WTC11 (cell line): ENCODE measurements around the gene CAMK2B. TPM values are rescaled to one million over a fixed set of nuclear protein-coding genes. Genes with fewer than 3 reads are reported as not detected.

Source experiments
- ATAC-seq: fragments of 200-7000 bp; cut with Tn5 transposase; 2 replicates; pipeline ENCODE4 v1.10.0; 2021; ENCODE audit warnings: mild to moderate bottlenecking, moderate library complexity
- CTCF ChIA-PET: fragments of 300-600 bp; sonication (Branson Sonifier 250); formaldehyde crosslinking; loops from one replicate; lab custom pipeline; 2021; ENCODE audit warnings: antibody characterized with exemption; lab: Charles Lee
- POLR2A ChIA-PET: fragments of 350-600 bp; sonication (Branson Sonifier 250); formaldehyde crosslinking; loops from one replicate; lab custom pipeline; 2021; ENCODE audit warnings: antibody characterized with exemption; lab: Charles Lee
- DNase-seq: peaks from one replicate; pipeline ENCODE4 v3.0.0; 2021; ENCODE audit warnings: low spot score
- H3K27ac Mint-ChIP-seq: 2 replicates; pipeline ENCODE4 v1.8.0; 2021; ENCODE audit warnings: mixed read lengths
- H3K27me3 Mint-ChIP-seq: 2 replicates; pipeline ENCODE4 v1.8.0; 2021; ENCODE audit warnings: low read depth, mild to moderate bottlenecking, moderate library complexity, mixed read lengths
- H3K36me3 Mint-ChIP-seq: 2 replicates; pipeline ENCODE4 v1.8.0; 2021; ENCODE audit warnings: mixed read lengths
- H3K4me1 Mint-ChIP-seq: 2 replicates; pipeline ENCODE4 v1.8.0; 2022; ENCODE audit warnings: mixed read lengths
- H3K4me3 Mint-ChIP-seq: 2 replicates; pipeline ENCODE4 v1.8.0; 2021; ENCODE audit warnings: mild to moderate bottlenecking, moderate library complexity, mixed read lengths
- H3K9me3 Mint-ChIP-seq: 2 replicates; pipeline ENCODE4 v1.8.0; 2021; ENCODE audit warnings: mixed read lengths
- CREM ChIP-seq: sonication (generic); formaldehyde crosslinking; IDR thresholded peaks from 2 replicates; pipeline ENCODE4 v1.8.1; 2022; ENCODE audit warnings: mild to moderate bottlenecking, missing genetic modification reagents, moderate library complexity
- ELF4 ChIP-seq: sonication (generic); formaldehyde crosslinking; IDR thresholded peaks from 2 replicates; pipeline ENCODE4 v1.8.1; 2022; ENCODE audit warnings: low read depth, mild to moderate bottlenecking, moderate library complexity, missing genetic modification reagents
- EMX1 ChIP-seq: fragments of 250-450 bp; sonication (Bioruptor Pico); IDR thresholded peaks from 2 replicates; pipeline ENCODE4 v1.8.0; 2021; ENCODE audit warnings: mild to moderate bottlenecking
- FOXJ3 ChIP-seq: sonication (generic); formaldehyde crosslinking; IDR thresholded peaks from 2 replicates; pipeline ENCODE4 v1.9.0; 2021; ENCODE audit warnings: missing genetic modification reagents, mild to moderate bottlenecking, borderline replicate concordance
- GRHL2 ChIP-seq: fragments of 250-450 bp; sonication (Bioruptor Pico); IDR thresholded peaks from 2 replicates; pipeline ENCODE4 v1.8.0; 2022; ENCODE audit warnings: mild to moderate bottlenecking, moderate library complexity; ENCODE audit not compliant: insufficient replicate concordance, severe bottlenecking
- HMGA2 ChIP-seq: fragments of 250-450 bp; sonication (Bioruptor Pico); IDR thresholded peaks from 2 replicates; pipeline ENCODE4 v1.4.0; 2021; ENCODE audit warnings: mild to moderate bottlenecking, moderate library complexity
- IRF2 ChIP-seq: sonication (generic); formaldehyde crosslinking; IDR thresholded peaks from 2 replicates; pipeline ENCODE4 v1.8.0; 2022; ENCODE audit warnings: low read depth, missing genetic modification reagents, borderline replicate concordance
- JAZF1 ChIP-seq: fragments of 250-450 bp; sonication (Bioruptor Pico); IDR thresholded peaks from 2 replicates; pipeline ENCODE4 v1.9.0; 2021; ENCODE audit warnings: moderate library complexity, mild to moderate bottlenecking, inconsistent platforms
- JUN ChIP-seq: sonication (generic); formaldehyde crosslinking; IDR thresholded peaks from 2 replicates; pipeline ENCODE4 v1.8.0; 2023; ENCODE audit warnings: mild to moderate bottlenecking, missing genetic modification reagents
- NFYB ChIP-seq: sonication (generic); formaldehyde crosslinking; conservative IDR thresholded peaks from 2 replicates; pipeline ENCODE4 v1.8.0; 2022; ENCODE audit warnings: low read depth, missing genetic modification reagents
- NR1H2 ChIP-seq: sonication (generic); formaldehyde crosslinking; IDR thresholded peaks from 2 replicates; pipeline ENCODE4 v1.9.0; 2021; ENCODE audit warnings: mild to moderate bottlenecking, moderate library complexity, missing genetic modification reagents
- NR3C1 ChIP-seq: sonication (generic); formaldehyde crosslinking; conservative IDR thresholded peaks from 2 replicates; pipeline ENCODE4 v1.8.1; 2023; ENCODE audit warnings: low read depth, mild to moderate bottlenecking, missing genetic modification reagents
- PRRX2 ChIP-seq: fragments of 250-450 bp; sonication (Bioruptor Pico); IDR thresholded peaks from 2 replicates; pipeline ENCODE4 v1.8.0; 2021; ENCODE audit warnings: mild to moderate bottlenecking
- TEAD4 ChIP-seq: sonication (generic); formaldehyde crosslinking; IDR thresholded peaks from 2 replicates; pipeline ENCODE4 v1.8.0; 2022; ENCODE audit warnings: mild to moderate bottlenecking, missing genetic modification reagents
- ZNF219 ChIP-seq: sonication (generic); formaldehyde crosslinking; IDR thresholded peaks from 2 replicates; pipeline ENCODE4 v1.8.0; 2023; ENCODE audit warnings: missing genetic modification reagents, mild to moderate bottlenecking, borderline replicate concordance
- ZNF263 ChIP-seq: sonication (generic); formaldehyde crosslinking; IDR thresholded peaks from 2 replicates; pipeline ENCODE4 v1.8.1; 2022; ENCODE audit warnings: low read depth, mild to moderate bottlenecking, moderate library complexity, missing genetic modification reagents
- ZNF317 ChIP-seq: sonication (generic); formaldehyde crosslinking; IDR thresholded peaks from 2 replicates; pipeline ENCODE4 v1.8.1; 2023; ENCODE audit warnings: low read depth, mild to moderate bottlenecking, moderate library complexity, missing genetic modification reagents, borderline replicate concordance
- ZNF416 ChIP-seq: fragments of 250-450 bp; sonication (Bioruptor Pico); IDR thresholded peaks from 2 replicates; pipeline ENCODE4 v1.9.0; 2021; ENCODE audit warnings: mild to moderate bottlenecking, inconsistent platforms
- ZNF423 ChIP-seq: fragments of 250-450 bp; sonication (Bioruptor Pico); IDR thresholded peaks from 2 replicates; pipeline ENCODE4 v2.1.2; 2022; ENCODE audit warnings: mild to moderate bottlenecking, moderate library complexity
- total RNA-seq: library from RNA; stranded (reverse); gene quantifications from 3 replicates; pipeline ENCODE4 v1.2.3, GENCODE V29; 2021
- TF ChIP-seq, protein P1 (sequence below): sonication (generic); formaldehyde crosslinking; IDR thresholded peaks from 2 replicates; pipeline ENCODE4 v1.8.0; 2023; ENCODE audit warnings: missing genetic modification reagents, mild to moderate bottlenecking, borderline replicate concordance
- TF ChIP-seq, protein P2 (sequence below): sonication (generic); formaldehyde crosslinking; IDR thresholded peaks from 2 replicates; pipeline ENCODE4 v1.8.0; 2022; ENCODE audit warnings: mild to moderate bottlenecking, missing genetic modification reagents
- TF ChIP-seq, protein P3 (sequence below): sonication (generic); formaldehyde crosslinking; IDR thresholded peaks from 2 replicates; pipeline ENCODE4 v1.8.0; 2022; ENCODE audit warnings: mild to moderate bottlenecking, missing genetic modification reagents
- TF ChIP-seq, protein P4 (sequence below): sonication (generic); formaldehyde crosslinking; IDR thresholded peaks from 2 replicates; pipeline ENCODE4 v1.8.1; 2022; ENCODE audit warnings: mild to moderate bottlenecking, missing genetic modification reagents, moderate library complexity, borderline replicate concordance
- TF ChIP-seq, protein P5 (sequence below): sonication (generic); formaldehyde crosslinking; IDR thresholded peaks from 2 replicates; pipeline ENCODE4 v1.8.1; 2022; ENCODE audit warnings: low read depth, missing genetic modification reagents, borderline replicate concordance
- TF ChIP-seq, protein P6 (sequence below): fragments of 250-450 bp; sonication (Bioruptor Pico); conservative IDR thresholded peaks from 2 replicates; pipeline ENCODE4 v1.9.0; 2021; ENCODE audit warnings: mild to moderate bottlenecking

CAMK2B gene
- total RNA-seq, 1 experiment from 2014 or later = 0.44 TPM

DNA sequence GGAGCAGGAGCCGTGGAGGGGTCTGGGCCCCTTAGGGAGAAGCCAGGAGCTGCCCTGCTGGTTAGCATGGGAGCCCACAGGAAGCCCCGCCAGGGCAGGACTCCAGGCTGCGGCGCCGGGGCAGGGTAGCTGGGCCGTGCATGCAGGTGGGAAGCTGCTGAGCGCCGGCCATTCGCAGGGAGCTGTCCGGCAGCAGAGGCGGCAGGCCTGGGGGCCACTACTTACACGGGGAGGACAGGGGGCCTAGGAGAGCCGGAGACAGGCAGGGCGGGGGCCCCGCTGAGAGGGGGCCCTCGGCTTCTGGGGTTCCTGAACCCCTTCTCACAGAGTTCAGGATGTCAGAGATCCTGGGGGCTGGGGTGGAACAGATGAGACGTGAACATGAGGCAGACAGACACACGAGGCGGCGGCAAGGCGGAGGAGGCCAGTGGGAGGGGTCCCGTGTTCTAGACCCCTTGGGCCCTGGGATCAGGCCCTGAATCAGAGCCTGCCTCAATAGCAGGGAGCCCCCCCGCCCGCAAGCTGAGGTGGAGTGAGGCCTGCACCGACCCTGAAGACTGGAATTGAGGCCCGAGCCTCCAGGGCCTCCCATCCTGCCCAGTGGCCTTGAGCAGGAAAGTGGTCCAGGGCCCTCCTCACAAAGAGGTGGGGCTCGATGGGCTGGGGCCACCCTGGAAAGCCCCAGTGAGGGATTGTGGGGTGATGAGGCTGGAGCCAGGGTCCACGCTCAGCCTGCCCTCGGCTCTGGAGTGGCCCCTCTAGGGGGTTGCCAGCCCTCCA, 96.6 kb downstream of the CAMK2B start (continued):
- TF ChIP-seq, protein P1, sequence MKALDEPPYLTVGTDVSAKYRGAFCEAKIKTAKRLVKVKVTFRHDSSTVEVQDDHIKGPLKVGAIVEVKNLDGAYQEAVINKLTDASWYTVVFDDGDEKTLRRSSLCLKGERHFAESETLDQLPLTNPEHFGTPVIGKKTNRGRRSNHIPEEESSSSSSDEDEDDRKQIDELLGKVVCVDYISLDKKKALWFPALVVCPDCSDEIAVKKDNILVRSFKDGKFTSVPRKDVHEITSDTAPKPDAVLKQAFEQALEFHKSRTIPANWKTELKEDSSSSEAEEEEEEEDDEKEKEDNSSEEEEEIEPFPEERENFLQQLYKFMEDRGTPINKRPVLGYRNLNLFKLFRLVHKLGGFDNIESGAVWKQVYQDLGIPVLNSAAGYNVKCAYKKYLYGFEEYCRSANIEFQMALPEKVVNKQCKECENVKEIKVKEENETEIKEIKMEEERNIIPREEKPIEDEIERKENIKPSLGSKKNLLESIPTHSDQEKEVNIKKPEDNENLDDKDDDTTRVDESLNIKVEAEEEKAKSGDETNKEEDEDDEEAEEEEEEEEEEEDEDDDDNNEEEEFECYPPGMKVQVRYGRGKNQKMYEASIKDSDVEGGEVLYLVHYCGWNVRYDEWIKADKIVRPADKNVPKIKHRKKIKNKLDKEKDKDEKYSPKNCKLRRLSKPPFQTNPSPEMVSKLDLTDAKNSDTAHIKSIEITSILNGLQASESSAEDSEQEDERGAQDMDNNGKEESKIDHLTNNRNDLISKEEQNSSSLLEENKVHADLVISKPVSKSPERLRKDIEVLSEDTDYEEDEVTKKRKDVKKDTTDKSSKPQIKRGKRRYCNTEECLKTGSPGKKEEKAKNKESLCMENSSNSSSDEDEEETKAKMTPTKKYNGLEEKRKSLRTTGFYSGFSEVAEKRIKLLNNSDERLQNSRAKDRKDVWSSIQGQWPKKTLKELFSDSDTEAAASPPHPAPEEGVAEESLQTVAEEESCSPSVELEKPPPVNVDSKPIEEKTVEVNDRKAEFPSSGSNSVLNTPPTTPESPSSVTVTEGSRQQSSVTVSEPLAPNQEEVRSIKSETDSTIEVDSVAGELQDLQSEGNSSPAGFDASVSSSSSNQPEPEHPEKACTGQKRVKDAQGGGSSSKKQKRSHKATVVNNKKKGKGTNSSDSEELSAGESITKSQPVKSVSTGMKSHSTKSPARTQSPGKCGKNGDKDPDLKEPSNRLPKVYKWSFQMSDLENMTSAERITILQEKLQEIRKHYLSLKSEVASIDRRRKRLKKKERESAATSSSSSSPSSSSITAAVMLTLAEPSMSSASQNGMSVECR = no peak
- TF ChIP-seq, all 79 proteins: peak for 0

DNA sequence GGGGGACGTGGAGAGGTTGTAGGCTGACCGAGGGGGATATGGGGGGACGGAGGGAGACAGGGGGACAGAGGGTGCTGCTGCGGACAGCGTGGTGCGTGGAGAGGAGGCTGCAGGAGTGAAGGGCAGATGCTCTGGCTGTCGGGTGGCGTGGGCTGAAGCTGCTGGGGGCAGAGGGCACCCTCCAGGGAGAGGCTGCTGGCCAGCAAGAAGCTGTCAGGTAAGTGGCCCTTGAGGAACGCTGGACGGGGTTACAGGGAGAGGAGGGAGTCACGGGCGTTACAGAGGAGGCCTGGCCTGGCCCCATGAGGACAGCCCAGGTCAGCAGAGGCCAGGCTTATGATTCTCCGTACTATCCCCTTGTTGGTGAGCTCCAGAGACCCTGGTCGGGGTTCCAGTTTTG, 97.5 kb downstream of the CAMK2B start:
- Mint-ChIP-seq H3K4me3 (no peak overlapping the region), H3K27me3 (no peaks in the 10 kb centered on the region), H3K9me3 (no peaks in the 10 kb centered on the region), H3K36me3 (no peaks in the 10 kb centered on the region), H3K27ac (no peak overlapping the region), H3K4me1 (peaks cover 7% of the 10 kb centered on the region)
- ATAC-seq (no peak), DNase-seq (no peak)
- TF ChIP-seq PRRX2 (CRISPR knock-in tag) (no peak), ZNF423 (CRISPR knock-in tag) (no peak), NR3C1 (CRISPR knock-in tag) (no peak), ZNF219 (CRISPR knock-in tag) (no peak), HMGA2 (CRISPR knock-in tag) (no peak), ZNF263 (no peak), JUN (CRISPR knock-in tag) (no peak), GRHL2 (CRISPR knock-in tag) (no peak), EMX1 (CRISPR knock-in tag) (no peak), NFYB (CRISPR knock-in tag) (no peak), IRF2 (no peak), ZNF317 (no peak), JAZF1 (CRISPR knock-in tag) (no peak), NR1H2 (CRISPR knock-in tag) (no peak), FOXJ3 (CRISPR knock-in tag) (no peak)
- TF ChIP-seq, protein P2, sequence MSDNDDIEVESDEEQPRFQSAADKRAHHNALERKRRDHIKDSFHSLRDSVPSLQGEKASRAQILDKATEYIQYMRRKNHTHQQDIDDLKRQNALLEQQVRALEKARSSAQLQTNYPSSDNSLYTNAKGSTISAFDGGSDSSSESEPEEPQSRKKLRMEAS (CRISPR knock-in tag) = no peak
- POLR2A ChIA-PET = interaction anchor here (0.5 to 0.7 kb wide), 2 partner anchors 379 to 1360 kb away, joined by 3 to 4 read pairs; partner anchors contain the start of gene OGDH
- CTCF ChIA-PET = interaction anchor here (1.0 to 1.7 kb wide), 2 partner anchors 13 kb away, joined by 3 to 8 read pairs; no protein-coding TSS in a partner anchor

DNA sequence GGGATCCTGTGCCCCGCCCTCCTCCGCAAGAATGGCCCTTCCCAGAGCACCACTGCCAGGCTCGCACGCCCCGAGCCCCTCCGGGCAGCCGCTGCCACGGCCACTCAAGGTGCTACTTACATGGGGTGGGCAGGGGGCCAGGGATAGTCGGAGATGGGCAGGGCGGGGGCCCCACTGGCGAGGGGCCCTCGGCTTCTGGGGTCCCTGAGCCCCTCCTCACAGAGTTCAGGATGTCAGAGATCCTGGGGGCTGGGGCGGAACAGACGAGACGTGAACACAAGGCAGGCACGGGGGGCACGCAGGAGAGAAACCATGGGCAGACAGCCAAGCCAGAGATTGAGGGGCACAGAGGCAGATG, 99.0 kb downstream of the CAMK2B start:
- no peaks in the 10 kb centered on the region for H3K36me3 Mint-ChIP-seq
- H3K27ac Mint-ChIP-seq = no peak overlapping the region
- POLR2A ChIA-PET = no interaction called here
- no peak for TF ChIP-seq ZNF416
- no peak for TF ChIP-seq TEAD4
- TF ChIP-seq, protein P3, sequence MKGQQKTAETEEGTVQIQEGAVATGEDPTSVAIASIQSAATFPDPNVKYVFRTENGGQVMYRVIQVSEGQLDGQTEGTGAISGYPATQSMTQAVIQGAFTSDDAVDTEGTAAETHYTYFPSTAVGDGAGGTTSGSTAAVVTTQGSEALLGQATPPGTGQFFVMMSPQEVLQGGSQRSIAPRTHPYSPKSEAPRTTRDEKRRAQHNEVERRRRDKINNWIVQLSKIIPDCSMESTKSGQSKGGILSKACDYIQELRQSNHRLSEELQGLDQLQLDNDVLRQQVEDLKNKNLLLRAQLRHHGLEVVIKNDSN (CRISPR knock-in tag) = no peak
- TF ChIP-seq CREM (CRISPR knock-in tag) = no peak
- TF ChIP-seq, protein P4, sequence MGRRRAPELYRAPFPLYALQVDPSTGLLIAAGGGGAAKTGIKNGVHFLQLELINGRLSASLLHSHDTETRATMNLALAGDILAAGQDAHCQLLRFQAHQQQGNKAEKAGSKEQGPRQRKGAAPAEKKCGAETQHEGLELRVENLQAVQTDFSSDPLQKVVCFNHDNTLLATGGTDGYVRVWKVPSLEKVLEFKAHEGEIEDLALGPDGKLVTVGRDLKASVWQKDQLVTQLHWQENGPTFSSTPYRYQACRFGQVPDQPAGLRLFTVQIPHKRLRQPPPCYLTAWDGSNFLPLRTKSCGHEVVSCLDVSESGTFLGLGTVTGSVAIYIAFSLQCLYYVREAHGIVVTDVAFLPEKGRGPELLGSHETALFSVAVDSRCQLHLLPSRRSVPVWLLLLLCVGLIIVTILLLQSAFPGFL (CRISPR knock-in tag) = no peak
- no peak for TF ChIP-seq NR3C1 (CRISPR knock-in tag)
- TF ChIP-seq ELF4 = no peak
- TF ChIP-seq, protein P5, sequence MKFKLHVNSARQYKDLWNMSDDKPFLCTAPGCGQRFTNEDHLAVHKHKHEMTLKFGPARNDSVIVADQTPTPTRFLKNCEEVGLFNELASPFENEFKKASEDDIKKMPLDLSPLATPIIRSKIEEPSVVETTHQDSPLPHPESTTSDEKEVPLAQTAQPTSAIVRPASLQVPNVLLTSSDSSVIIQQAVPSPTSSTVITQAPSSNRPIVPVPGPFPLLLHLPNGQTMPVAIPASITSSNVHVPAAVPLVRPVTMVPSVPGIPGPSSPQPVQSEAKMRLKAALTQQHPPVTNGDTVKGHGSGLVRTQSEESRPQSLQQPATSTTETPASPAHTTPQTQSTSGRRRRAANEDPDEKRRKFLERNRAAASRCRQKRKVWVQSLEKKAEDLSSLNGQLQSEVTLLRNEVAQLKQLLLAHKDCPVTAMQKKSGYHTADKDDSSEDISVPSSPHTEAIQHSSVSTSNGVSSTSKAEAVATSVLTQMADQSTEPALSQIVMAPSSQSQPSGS (CRISPR knock-in tag) = no peak
- TF ChIP-seq, protein P6, sequence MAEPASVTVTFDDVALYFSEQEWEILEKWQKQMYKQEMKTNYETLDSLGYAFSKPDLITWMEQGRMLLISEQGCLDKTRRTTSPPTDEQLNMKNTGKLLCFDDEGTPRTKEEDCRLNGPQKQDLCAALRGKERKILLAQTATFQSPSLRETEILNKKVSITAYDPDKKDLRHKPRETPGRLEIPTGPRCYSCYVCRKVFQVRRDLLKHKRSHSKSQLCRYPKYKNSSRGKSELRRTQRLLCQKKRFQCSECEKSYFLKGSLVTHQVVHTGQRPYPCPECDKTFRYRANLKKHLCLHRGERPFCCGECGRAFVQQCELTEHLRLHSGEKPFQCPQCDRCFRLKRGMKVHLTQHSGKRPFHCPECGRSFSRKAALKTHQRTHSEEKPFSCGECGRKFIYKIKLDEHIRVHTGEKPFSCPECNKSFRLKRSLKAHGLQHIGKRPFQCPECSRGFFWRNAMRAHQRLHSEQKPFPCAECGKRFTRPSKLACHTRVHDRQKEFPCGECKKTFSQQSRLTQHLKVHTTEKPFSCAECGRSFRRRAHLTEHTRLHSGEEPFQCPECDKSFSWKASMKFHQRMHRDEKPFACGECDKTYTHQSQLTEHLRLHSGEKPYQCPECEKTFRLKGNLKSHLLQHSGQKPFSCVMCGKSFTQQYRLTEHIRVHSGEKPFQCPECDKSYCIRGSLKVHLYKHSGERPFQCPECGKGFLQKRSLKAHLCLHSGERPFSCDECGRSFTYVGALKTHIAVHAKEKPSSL = no peak

More for the DNA sequence above, 99.0 kb downstream of the CAMK2B start:
- CTCF ChIA-PET = interaction anchor here (1.1 kb wide), 1 partner anchor 122 kb away, joined by 4 read pairs; no protein-coding TSS in a partner anchor
- no peaks in the 10 kb centered on the region for H3K27me3 Mint-ChIP-seq
- ATAC-seq (no peak), DNase-seq (no peak)
- H3K4me1 Mint-ChIP-seq = peaks cover 10% of the 10 kb centered on the region
- no peak overlapping the region for H3K4me3 Mint-ChIP-seq
- H3K9me3 Mint-ChIP-seq = no peaks in the 10 kb centered on the region
